NCI-H1436 (cell line): ENCODE results near the gene HABP4.

Experiments
- DNase-seq: peaks from one replicate; lab custom pipeline; 2025; lab: John Stamatoyannopoulos, UW

The HABP4 gene

GRCh38 chr9:96449845-96450612, at the start of gene HABP4:
Gene HABP4, plus strand, starts transcription at chr9:96450169. Its CDS starts 111 bp downstream, at chr9:96450280.
- DNase-seq, result peak; percentile 94

GRCh38 chr9:96408409-96409280, 41.3 kb upstream of the HABP4 start:
- DNase-seq, result no peak

GRCh38 chr9:96411129-96411838, 38.7 kb upstream of the HABP4 start:
- DNase-seq, result no peak

GRCh38 chr9:96412174-96412913, 37.6 kb upstream of the HABP4 start:
- DNase-seq, result no peak

- DNase-seq, result peak; percentile 71
Observed at GRCh38 chr9:96413302-96414221, 36.4 kb upstream of the HABP4 start.

GRCh38 chr9:96417051-96417586, 32.9 kb upstream of the HABP4 start:
- DNase-seq, result peak; percentile 83

- no peak for DNase-seq
Observed at GRCh38 chr9:96417661-96418082, 32.3 kb upstream of the HABP4 start.

GRCh38 chr9:96418083-96418919, 31.7 kb upstream of the HABP4 start, which contains the start of gene ZNF367:
Gene ZNF367, minus strand, starts transcription at chr9:96418370. Its CDS starts 338 bp downstream, at chr9:96418032.
- DNase-seq, result peak; percentile 95

GRCh38 chr9:96418920-96419690, 30.9 kb upstream of the HABP4 start:
- peak; percentile 61 for DNase-seq

- DNase-seq, result no peak
Observed at GRCh38 chr9:96419691-96419969, 30.3 kb upstream of the HABP4 start.

GRCh38 chr9:96420468-96421219, 29.3 kb upstream of the HABP4 start:
- DNase-seq, result peak; percentile 12

- DNase-seq, result no peak
Observed at GRCh38 chr9:96423322-96423984, 26.5 kb upstream of the HABP4 start.

- no peak for DNase-seq
Observed at GRCh38 chr9:96423985-96424336, 26.0 kb upstream of the HABP4 start.

GRCh38 chr9:96425500-96426169, 24.3 kb upstream of the HABP4 start:
- no peak for DNase-seq

- no peak for DNase-seq
Observed at GRCh38 chr9:96429732-96430131, 20.2 kb upstream of the HABP4 start.

GRCh38 chr9:96430377-96430776, 19.6 kb upstream of the HABP4 start:
- no peak for DNase-seq

GRCh38 chr9:96435345-96435744, 14.6 kb upstream of the HABP4 start:
- DNase-seq, result no peak
